NOMO-1 treated with DMSO at 0.1 percent for 48 hours (cell line): ENCODE data around the gene SLC31A2.
"Not testable (repeated sequence)": the region's sequence is repeated elsewhere in the genome, so short reads cannot be mapped to it uniquely, and the experiment has no call there.

Experiments
- DNase-seq: peaks from one replicate; lab custom pipeline; 2025; ENCODE audit not compliant: unreplicated experiment; lab: John Stamatoyannopoulos, UW

The SLC31A2 gene, protein sequence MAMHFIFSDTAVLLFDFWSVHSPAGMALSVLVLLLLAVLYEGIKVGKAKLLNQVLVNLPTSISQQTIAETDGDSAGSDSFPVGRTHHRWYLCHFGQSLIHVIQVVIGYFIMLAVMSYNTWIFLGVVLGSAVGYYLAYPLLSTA

DNA sequence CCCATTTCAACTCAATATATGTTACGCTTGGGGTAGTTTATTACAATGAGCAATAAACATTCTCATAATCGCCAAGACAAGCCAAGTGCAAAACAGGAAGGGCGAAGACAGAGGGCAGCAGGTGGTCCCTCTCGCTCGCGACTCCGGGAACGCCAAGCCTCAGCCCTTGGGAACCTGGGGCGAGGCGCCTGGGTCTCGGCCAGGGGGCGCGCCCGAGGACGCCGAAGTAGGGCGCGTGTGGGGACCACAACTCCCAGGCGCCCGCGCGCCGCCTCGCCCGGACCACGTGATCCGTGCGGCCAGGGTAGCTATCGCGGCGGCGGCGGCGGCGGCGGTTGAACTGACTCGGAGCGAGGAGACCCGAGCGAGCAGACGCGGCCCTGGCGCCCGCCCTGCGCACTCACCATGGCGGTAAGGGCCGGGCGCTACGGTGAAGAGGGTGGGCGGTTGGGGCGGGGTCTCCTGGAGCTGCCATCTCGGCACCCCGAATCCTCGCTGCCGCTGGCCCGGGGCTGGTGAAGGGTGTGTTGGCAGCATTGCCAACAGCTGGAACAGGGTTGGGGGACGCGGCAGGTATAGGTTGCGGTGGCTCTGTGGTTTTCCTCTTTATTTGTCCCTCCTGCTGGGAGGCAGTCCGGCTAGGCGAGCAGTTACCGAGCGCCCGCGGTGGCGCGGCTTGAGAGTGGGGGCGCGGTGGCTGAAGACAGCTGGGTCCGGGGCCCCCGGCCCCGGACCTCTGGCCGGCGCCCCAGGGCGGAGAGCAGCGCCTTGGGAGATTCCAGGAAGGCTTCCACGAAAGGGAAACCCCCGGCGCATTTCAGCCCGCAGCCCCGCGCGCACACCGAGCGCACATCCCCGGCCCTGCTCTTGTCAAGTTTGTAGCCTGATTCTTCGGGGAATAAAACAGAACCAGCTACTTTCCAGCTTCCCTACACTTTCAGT lies at the start of gene SLC31A2:
SLC31A2 (plus strand) TSS at position 338 of the 942 bp plus-strand sequence; CDS start at position 406, 68 bp downstream.
- DNase-seq = peak; percentile 66

DNA sequence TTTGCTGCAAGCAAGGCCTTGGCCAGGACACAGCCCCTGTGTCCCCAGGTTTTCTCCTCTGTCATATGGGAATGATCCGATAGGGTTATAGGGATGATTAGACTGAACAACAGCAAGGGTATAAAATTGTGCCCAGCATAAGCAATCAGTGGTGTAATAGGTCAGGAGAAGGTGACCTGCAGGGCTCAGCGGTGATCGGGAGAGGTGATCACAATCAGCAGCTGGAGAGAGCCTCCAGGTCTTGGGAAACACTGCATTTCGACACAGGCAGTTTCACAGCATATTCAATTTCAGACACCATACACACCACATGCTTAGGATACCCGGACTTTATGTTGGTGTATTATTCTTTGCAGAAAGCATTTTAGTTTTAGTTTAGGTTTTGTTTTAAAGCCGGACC lies 45.5 kb upstream of the SLC31A2 start:
- not testable (repeated sequence) for DNase-seq

DNA sequence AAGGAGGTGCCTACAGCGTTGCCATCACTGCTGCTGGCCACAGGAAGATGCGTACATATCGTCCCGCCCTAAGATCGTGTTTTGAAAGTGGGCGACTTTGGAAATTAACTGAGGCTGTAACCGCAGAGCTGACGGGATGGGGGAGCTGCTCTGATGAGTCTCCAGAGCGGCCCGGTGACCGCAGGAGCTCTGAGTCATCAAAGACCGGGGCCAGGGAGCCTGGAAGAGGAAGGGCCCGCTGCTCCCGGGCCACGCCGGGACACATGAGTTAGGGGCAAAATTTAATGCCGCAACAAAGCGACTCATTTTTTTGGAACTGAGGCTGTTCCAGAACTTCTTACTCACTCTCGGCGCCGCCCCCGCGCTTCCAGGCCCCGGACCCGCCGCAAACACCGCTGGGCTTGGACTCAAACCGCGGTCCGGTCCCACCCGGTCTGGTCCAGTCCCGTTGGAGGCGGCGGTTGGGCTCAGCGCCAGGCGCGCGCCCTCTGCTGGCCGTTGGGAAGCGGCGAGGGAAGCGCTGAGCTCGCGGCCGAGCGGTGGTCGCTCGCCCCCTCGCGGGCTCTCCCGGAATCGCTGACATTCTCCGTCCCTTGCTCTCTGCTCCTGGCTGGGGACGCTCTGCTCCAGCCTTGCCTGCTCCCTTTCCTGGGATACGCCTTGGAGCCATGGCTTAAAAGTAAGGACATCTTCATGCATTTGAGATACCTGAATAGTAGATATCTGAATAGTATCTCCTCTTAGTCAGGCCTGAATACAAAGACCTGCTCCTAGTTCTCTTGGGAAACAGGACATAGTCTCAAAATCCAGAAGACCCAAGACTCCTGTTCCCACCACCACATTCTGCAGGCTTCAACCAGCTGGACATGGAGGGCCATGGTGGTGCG lies 39.5 kb upstream of the SLC31A2 start:
- DNase-seq = not testable (repeated sequence)

DNA sequence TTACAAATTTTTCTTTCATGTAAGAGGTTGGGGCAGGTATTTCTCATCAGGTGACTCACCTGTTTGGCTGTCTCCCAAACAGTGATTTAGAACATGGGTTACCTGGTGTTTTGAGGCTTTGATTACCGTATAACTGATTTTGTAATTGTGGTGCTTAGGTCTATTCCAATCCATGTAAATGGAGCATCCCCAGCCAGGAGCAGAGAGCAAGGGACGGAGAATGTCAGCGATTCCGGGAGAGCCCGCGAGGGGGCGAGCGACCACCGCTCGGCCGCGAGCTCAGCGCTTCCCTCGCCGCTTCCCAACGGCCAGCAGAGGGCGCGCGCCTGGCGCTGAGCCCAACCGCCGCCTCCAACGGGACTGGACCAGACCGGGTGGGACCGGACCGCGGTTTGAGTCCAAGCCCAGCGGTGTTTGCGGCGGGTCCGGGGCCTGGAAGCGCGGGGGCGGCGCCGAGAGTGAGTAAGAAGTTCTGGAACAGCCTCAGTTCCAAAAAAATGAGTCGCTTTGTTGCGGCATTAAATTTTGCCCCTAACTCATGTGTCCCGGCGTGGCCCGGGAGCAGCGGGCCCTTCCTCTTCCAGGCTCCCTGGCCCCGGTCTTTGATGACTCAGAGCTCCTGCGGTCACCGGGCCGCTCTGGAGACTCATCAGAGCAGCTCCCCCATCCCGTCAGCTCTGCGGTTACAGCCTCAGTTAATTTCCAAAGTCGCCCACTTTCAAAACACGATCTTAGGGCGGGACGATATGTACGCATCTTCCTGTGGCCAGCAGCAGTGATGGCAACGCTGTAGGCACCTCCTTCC lies 37.9 kb upstream of the SLC31A2 start:
- not testable (repeated sequence) for DNase-seq

DNA sequence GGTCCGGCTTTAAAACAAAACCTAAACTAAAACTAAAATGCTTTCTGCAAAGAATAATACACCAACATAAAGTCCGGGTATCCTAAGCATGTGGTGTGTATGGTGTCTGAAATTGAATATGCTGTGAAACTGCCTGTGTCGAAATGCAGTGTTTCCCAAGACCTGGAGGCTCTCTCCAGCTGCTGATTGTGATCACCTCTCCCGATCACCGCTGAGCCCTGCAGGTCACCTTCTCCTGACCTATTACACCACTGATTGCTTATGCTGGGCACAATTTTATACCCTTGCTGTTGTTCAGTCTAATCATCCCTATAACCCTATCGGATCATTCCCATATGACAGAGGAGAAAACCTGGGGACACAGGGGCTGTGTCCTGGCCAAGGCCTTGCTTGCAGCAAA lies 32.0 kb upstream of the SLC31A2 start:
- not testable (repeated sequence) for DNase-seq

DNA sequence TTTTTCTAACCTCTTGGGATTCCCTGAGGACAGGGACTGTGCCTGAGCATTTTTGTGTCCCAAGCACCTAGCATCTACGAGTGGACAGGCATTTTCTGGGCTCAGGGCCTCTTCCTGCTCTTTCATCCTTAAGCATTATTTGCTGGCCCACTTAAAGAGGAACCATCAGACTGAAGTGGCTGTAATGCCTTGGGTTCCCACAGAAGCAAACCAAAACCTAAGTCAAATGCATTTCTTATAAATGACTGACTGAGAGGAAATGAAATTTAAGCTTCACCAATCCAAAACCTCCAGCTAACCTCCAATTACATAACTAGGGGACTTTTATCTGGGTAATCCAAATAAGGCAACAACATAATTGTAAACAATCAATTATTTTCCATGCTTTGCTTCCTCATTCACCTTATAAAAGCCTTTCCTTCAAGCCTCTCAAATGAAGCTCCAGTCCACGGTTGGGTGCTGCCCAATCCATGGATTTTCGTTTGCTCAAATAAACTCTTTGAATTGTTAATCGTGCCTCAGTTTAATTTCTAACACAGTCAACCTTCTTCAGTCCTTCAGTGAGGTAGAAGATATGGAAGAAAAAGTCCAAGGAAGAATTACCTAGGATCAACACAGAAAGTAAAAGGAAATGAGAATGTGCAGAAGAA lies 25.3 kb upstream of the SLC31A2 start:
- DNase-seq = peak; percentile 28

DNA sequence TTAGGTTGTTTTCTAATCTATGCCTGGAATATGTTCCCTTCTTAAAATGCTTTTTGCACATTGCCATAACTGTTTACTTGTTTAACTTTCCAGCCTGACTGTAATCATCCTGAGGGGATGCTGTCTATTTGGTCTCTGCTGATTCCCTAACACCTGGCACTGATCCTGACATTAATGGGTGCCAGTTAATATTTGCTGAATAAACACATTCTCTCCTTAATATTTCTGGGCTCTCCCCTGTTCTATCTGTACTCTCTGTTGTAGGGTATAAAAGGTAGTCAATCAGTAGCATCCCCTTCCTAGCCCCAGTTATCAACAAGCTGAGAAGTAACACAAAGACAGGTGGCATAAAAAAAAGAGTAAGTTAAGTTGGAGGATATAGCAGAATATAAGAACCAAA lies 21.3 kb upstream of the SLC31A2 start:
- DNase-seq = no peak

DNA sequence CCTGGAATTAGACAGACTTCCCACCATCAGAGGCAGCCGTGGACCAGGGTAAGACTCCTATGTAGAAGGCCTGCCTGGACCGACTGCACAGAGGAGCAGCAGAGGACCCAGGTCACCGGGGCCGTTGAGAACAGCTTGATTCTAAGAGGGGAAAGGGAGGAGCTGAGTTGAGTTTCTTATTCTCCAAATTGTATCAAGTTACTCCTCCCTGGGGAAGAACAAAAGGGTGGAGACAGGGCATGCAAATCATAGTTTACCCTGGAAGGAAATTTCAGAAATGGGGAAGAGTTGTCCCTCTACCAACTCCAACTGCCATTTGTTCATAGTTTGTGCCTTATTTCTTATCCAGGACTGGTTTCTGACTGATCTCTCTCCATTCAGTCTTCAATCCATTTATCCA lies 20.9 kb upstream of the SLC31A2 start:
- DNase-seq = no peak

DNA sequence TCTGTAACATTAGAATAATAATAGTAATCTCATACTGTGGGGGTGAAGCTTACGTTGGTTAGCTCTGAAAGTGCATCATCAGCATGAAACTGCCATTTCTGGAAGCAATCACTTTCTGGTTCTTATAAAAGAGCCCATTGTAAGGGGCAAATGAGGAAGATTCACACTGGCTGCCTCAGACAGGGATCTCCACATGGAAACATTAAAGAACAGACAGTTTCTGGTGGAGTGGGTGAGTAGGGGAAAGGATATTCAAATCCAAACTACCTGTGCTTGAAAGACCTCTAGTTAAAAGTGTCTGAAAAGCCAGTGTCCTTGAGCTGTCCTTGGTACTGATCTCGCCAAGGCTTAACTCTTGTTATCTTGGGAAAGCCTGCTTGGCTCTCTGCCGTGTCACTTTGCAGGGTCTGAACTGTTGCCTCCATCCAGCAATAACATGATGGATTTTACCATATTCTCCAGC lies 19.1 kb upstream of the SLC31A2 start:
- DNase-seq = peak; percentile 36

DNA sequence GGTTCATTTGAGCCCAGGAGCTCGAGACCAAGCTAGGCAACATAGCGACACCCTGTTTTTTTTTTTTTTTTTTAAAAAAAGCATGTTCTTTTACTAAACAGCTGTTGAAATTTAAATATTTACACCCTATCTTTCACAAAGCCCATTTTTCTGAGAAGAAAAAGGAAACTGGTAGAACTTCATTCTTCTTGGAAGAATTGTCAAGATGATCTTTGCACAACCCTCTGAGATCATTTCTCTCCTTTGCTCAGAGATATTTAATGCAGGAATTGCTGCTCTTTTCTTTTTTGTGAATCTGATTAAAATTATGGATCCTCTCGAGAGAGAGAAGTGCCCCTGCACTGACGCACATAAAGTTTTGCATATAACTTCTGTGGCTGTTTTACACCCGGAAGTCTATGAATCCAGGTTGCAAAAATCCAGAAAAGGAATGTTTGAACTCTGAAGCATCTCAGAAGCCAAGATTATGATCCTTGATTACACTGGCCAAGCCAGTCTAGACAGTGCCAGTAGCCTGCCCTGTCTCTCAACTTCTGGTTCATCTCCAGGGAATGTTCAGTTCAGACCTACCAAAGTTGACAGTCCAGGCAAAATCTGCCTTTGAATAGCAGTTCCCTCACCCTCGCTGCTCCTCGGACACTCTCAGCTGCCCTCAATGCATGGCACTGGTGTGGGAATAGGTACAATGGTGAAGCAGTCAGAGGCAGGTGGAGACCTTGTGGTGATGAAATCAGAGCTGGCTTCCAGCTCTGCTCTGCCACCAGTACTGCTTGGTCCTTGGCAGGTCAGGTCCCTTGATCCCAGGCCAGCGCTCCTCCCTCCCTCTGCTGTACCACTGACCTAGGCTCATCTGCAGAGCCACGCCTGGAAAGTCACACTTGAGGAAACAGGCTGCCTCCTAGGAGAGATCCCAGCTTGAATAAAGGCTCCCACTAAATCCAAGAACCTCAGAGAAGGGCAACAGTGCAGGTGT lies 13.3 kb upstream of the SLC31A2 start:
- DNase-seq = no peak

DNA sequence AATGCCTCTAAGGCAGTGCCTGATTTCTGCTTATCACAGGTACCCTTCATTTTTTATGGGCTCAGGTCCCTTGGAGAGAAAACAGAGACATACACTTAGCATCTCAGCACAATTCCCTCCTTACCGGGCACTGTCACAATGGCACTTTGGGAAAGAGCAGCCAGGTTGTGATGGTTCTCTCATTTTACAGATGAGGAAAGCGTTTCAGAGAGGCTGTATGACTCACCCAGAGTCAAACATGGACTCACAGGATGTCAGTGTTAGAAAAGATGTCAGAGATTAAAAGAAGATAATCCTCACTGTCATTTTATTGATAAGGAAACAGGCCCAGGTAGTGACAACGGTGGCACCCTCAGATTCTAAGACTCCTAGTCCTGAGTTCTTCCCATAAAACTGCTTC lies 12.0 kb upstream of the SLC31A2 start:
- DNase-seq = no peak

DNA sequence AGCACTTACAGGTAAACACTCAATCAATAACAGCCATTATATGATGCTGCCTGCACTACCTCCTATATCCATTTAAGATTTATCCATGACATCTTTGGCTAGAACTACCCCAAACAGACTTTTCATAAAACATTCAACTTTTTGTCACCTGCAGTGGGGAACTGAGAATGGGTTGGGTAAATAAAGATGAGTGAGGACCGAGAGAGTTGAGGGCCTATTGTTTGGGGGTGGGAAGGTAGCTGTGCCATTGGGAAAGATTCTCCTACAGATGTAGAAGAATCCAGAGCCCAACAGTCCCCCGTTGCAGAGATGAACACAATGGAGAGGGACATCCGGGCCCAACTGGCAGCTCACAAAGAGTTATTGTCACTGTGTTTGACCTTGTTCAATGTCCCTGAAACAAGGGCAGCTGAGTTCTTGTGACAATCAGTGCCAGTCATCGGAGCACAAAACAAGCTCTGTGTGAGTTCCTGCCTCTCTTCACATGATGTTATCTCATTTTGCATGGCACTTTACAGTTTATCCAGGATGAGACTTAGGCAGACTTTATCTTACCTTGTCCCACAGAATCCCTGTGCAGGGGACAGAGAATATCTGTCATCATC lies 11.5 kb upstream of the SLC31A2 start:
- no peak for DNase-seq

DNA sequence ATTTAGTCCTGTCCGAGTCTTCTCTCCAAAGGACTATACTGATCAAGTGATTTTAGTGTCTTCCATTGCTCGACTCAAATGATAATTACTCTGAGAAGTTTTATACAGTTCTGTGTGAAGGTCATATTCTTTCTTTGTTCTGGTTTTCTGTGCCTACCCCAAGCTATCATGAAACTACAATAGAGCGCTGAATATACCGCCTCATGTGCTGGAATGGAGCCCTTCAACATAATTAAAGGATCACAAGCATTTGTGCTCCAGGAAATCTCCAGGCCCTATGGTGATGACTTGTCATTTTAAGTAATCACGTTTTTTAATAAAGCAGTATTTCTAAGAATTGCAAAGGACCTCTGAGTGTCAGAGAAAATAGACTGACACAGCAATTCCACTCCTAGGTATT lies 10.9 kb upstream of the SLC31A2 start:
- DNase-seq = no peak

DNA sequence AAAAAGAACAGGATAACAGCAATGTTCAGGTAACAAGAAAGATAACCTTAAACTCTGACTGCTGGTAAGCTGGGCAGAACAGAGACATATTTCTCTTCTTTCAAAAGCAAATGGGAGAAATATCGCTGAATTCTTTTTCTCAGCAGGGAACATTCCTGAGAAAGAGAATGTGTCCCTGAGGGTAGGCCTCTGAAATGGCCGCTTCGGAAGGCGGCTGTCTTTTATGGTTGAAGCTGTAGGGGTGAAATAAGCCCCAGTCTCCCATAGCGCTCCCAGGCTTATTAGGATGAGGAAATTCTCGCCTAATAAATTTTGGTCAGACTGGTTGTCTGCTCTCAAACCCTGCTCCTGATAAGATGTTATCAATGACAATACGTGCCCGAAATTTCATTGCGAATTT lies 9.9 kb upstream of the SLC31A2 start:
- not testable (repeated sequence) for DNase-seq

DNA sequence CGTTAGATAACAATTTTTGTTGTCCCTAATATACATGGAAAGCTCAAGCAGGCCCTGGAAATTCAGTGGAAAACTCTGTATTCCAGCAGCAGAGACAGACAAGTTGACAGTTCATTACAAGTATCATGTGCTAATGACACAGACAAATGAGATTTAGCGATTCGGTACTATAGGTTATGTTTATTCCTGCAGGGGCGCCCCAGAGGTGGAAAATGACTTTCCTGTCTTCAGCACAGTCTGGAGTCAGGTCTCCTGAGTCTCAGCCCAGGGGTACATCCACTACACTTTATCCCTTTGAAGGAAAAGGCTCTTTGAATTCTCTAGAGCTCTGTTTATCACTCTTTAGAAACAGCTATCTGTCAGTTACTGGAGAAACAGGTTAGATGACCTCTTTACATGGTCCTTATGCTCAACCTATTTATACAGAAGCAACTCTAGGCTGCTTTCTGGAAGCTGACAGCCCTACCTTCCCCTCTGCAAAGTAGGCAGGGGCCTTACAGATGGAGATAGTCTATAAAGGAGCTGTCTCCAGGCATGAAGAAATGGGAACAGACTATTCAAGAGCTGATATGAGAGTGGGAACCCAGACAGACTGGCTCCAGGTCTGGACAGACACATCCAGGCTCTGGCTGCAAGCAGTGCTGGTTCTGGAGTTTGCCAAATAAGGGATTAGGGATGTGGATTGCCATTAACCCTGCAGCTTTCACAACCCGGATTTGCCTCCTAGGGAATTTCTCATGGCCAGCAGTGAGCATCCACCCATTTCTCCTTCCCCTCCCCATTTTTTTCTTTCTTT lies 7.2 kb upstream of the SLC31A2 start:
- no peak for DNase-seq

DNA sequence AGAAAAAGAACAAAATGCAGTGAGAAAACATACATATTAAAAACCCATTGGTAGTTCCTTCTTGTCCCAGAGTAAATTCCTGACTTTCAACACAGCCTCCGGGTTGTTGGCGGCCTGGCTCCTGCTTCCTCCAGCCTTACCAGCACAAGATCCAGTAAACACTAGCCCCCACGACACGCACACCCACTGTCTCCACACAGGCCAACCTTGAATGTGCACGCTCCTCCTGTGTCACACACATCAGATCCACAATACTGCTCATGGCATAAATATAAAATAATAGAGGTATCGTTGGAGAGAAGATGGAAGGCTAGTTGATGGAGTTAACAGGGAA lies 2.5 kb upstream of the SLC31A2 start:
- no peak for DNase-seq

DNA sequence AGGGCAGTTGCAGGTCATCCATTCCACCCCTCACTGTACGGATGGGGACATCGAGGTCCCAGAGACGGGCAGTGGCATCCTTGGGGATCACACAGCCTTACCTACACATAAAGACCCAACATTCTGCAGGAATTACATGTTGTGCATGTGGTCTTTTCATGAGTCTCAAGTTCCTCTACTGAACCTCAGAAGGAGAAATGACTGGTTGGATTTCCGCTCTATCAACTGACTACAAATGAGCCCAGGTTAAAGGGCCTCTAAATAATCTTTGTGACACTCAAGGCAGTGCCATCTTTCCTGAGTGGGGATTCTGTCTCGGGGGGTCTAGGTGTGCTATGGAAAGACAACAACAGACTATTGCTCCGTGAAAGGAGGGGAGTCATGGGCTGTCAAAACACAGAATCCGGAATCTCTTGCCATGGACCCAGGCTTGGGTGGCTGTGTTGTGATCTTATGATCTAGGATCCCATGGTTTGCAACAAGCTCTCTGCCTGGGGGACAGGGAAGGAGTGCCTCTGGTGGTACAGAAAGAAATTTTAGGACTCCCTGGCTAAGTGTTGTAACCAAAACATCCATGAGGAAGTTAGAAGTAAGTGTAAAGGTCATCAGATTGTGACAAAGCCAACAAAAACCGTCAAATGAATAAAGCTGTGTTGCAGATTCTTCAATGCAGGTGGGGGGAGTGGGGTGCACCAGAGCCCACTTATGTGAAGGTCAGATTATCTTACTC lies 1.9 kb upstream of the SLC31A2 start:
- DNase-seq = peak; percentile 41
